Breast epithelium (tissue), 4 donors: ENCODE results near the gene HDAC9. TPM values are rescaled to one million over a fixed set of nuclear protein-coding genes. Genes with fewer than 3 reads are reported as not detected.

Source experiments
- DNase-seq, 2 donors: peaks; one replicate each; pipeline ENCODE4 v3.0.0-alpha.2; 2019; ENCODE audit warnings: low spot score in 2 of 2
- H3K27ac ChIP-seq, 2 donors: fragments of 200-600 bp; sonication (generic) in 1 of 2; one replicate each; pipeline ENCODE4 v1.5.1; 2016 to 2019; ENCODE audit warnings: mild to moderate bottlenecking in 1 of 2
- H3K27me3 ChIP-seq, 2 donors: fragments of 200-600 bp; sonication (generic) in 1 of 2; one replicate each; pipeline versions ENCODE4 v1.5.1 to v1.6.0; 2017 to 2019; ENCODE audit warnings: control low read depth in 1 of 2, mild to moderate bottlenecking in 1 of 2
- H3K36me3 ChIP-seq: fragments of 200-600 bp; one replicate; pipeline ENCODE4 v1.5.1; 2019
- H3K4me1 ChIP-seq, 2 donors: fragments of 200-600 bp; sonication (generic); one replicate each; pipeline ENCODE4 v1.5.1; 2016 to 2019; ENCODE audit warnings: control low read depth in 1 of 2
- H3K4me3 ChIP-seq, 3 donors: fragments of 200-600 bp; sonication (generic); 1 replicate in 2 of 3; 2 replicates in 1 of 3; pipeline ENCODE4 v1.5.1; 2016 to 2019; ENCODE audit warnings: mild to moderate bottlenecking in 3 of 3, moderate library complexity in 2 of 3
- H3K9me3 ChIP-seq, 2 donors: fragments of 200-600 bp; sonication (generic) in 1 of 2; one replicate each; pipeline ENCODE4 v1.5.1; 2016 to 2019; ENCODE audit warnings: control low read depth in 1 of 2
- CTCF ChIP-seq, 3 donors: fragments of 450-650 bp; IDR thresholded peaks; one replicate each; pipeline ENCODE4 v1.5.1; 2016 to 2017; ENCODE audit warnings: antibody characterized with exemption in 3 of 3, mild to moderate bottlenecking in 3 of 3, moderate library complexity in 3 of 3
- POLR2A ChIP-seq: fragments of 450-650 bp; IDR thresholded peaks from one replicate; pipeline ENCODE4 v1.6.1; 2016; ENCODE audit warnings: antibody characterized with exemption, mild to moderate bottlenecking, moderate library complexity
- POLR2AphosphoS5 ChIP-seq, 3 donors: sonication (generic); formaldehyde crosslinking; IDR thresholded peaks; one replicate each; pipeline ENCODE4 v1.6.1; 2017; ENCODE audit warnings: antibody characterized with exemption in 3 of 3
- intact Hi-C: fragments of 100-400 bp; cut with DNase I; formaldehyde crosslinking; loops from one replicate; pipeline ENCODE4 v1.15.1; 2023; ENCODE audit warnings: low total_unique reads
- total RNA-seq, 3 donors: library from RNA; depleted of rRNA; stranded (reverse); fragments of >200 nt; gene quantifications; one replicate each; pipeline ENCODE4 v1.1.0, GENCODE V29; 2016

Gene HDAC9
- total RNA-seq, 3 donors from 2014 or later: 7.2 to 27.5 (median 7.3) TPM

GRCh38 chr7:18831419-18831818 lies 335.9 kb downstream of the HDAC9 start:
- no peak for TF ChIP-seq CTCF (IDR thresholded peaks at IDR 0.05)
- no peak for TF ChIP-seq POLR2A
- TF ChIP-seq POLR2AphosphoS5 (IDR thresholded peaks at IDR 0.05): no peak

GRCh38 chr7:18831943-18832342 lies 336.4 kb downstream of the HDAC9 start:
- no peaks in the 10 kb centered on the region for H3K4me1 ChIP-seq
- intact Hi-C loops: no loop called here
- TF ChIP-seq CTCF (IDR thresholded peaks at IDR 0.05) (no peak), POLR2AphosphoS5 (IDR thresholded peaks at IDR 0.05) (no peak), POLR2A (no peak)
- no peak overlapping the region for H3K27ac ChIP-seq
- H3K4me3 ChIP-seq: no peak overlapping the region
- H3K9me3 ChIP-seq: no peaks in the 10 kb centered on the region
- no peaks in the 10 kb centered on the region for H3K27me3 ChIP-seq
- DNase-seq: no peak
- no peaks in the 10 kb centered on the region for H3K36me3 ChIP-seq

More at GRCh38 chr7:18831419-18831818, 335.9 kb downstream of the HDAC9 start:
- Histone ChIP-seq H3K4me1 (no peaks in the 10 kb centered on the region), H3K9me3 (no peaks in the 10 kb centered on the region), H3K27me3 (no peaks in the 10 kb centered on the region), H3K27ac (no peak overlapping the region), H3K4me3 (no peak overlapping the region), H3K36me3 (no peaks in the 10 kb centered on the region)
- intact Hi-C loops: no loop called here
- DNase-seq: no peak

- DNase-seq: no peak
- no peak for TF ChIP-seq POLR2A
- TF ChIP-seq CTCF (IDR thresholded peaks at IDR 0.05): no peak
- TF ChIP-seq POLR2AphosphoS5 (IDR thresholded peaks at IDR 0.05): peak in 1 of 3 donors; percentile 25
- no peaks in the 10 kb centered on the region for H3K9me3 ChIP-seq
- no peaks in the 10 kb centered on the region for H3K27me3 ChIP-seq
- no peaks in the 10 kb centered on the region for H3K36me3 ChIP-seq
- no peak overlapping the region for H3K27ac ChIP-seq
- intact Hi-C loops: no loop called here
- no peak overlapping the region for H3K4me3 ChIP-seq
- H3K4me1 ChIP-seq: no peaks in the 10 kb centered on the region
Measured at GRCh38 chr7:18834577-18834976, 339.0 kb downstream of the HDAC9 start.

- H3K36me3 ChIP-seq: no peaks in the 10 kb centered on the region
- H3K9me3 ChIP-seq: no peaks in the 10 kb centered on the region
- no peaks in the 10 kb centered on the region for H3K27me3 ChIP-seq
- no peak overlapping the region for H3K4me3 ChIP-seq
- TF ChIP-seq CTCF (IDR thresholded peaks at IDR 0.05) (no peak), POLR2A (no peak), POLR2AphosphoS5 (IDR thresholded peaks at IDR 0.05) (no peak)
- DNase-seq: no peak
- no peak overlapping the region for H3K27ac ChIP-seq
- H3K4me1 ChIP-seq: no peaks in the 10 kb centered on the region
- intact Hi-C loops: no loop called here
Measured at GRCh38 chr7:18835001-18835690, 339.6 kb downstream of the HDAC9 start.

- Histone ChIP-seq H3K36me3 (no peaks in the 10 kb centered on the region), H3K4me1 (no peaks in the 10 kb centered on the region), H3K4me3 (no peak overlapping the region), H3K27me3 (no peaks in the 10 kb centered on the region), H3K9me3 (no peaks in the 10 kb centered on the region), H3K27ac (no peak overlapping the region)
- DNase-seq: no peak
- TF ChIP-seq CTCF (IDR thresholded peaks at IDR 0.05): no peak
- TF ChIP-seq POLR2A: no peak
- no peak for TF ChIP-seq POLR2AphosphoS5 (IDR thresholded peaks at IDR 0.05)
- intact Hi-C loops: no loop called here
Measured at GRCh38 chr7:18843979-18844378, 348.4 kb downstream of the HDAC9 start.
